Heart right ventricle (tissue), 16 donors: ENCODE measurements around the gene TRIM56. TPM values are rescaled to one million over a fixed set of nuclear protein-coding genes. Genes with fewer than 3 reads are reported as not detected.
A peak's percentile ranks its signal among the peaks of the same experiment; 100 is the strongest.
"Not testable (repeated sequence)": the region's sequence is repeated elsewhere in the genome, so short reads cannot be mapped to it uniquely, and the experiment has no call there.

ENCODE experiments used
- ATAC-seq, 8 donors: fragments of 200-7000 bp; cut with Tn5 transposase; one replicate each; pipeline ENCODE4 v1.9.1; 2020; ENCODE audit warnings: mild to moderate bottlenecking in 8 of 8, moderate library complexity in 8 of 8, moderate number of reproducible peaks in 1 of 8
- DNase-seq, 2 donors: peaks; one replicate each; pipeline ENCODE4 v3.0.0-alpha.2; 2020
- H3K27ac ChIP-seq, 10 donors: fragments of 200-600 bp; sonication (generic) in 2 of 10; one replicate each; pipeline versions ENCODE4 v1.5.0 to v1.8.0; 2020 to 2022; ENCODE audit warnings: mild to moderate bottlenecking in 3 of 10
- H3K27me3 ChIP-seq, 7 donors: fragments of 200-600 bp; one replicate each; pipeline ENCODE4 v1.8.0; 2021 to 2022; ENCODE audit warnings: mild to moderate bottlenecking in 2 of 7
- H3K36me3 ChIP-seq, 9 donors: fragments of 200-600 bp; sonication (generic) in 1 of 9; one replicate each; pipeline versions ENCODE4 v1.5.0 to v1.8.0; 2020 to 2022; ENCODE audit warnings: mild to moderate bottlenecking in 2 of 9
- H3K4me1 ChIP-seq, 9 donors: fragments of 200-600 bp; sonication (generic) in 1 of 9; one replicate each; pipeline versions ENCODE4 v1.5.0 to v1.8.0; 2020 to 2022; ENCODE audit warnings: mild to moderate bottlenecking in 4 of 9
- H3K4me3 ChIP-seq, 10 donors: fragments of 200-600 bp; sonication (generic) in 2 of 10; one replicate each; pipeline versions ENCODE4 v1.5.0 to v1.8.0; 2020 to 2022; ENCODE audit warnings: mild to moderate bottlenecking in 7 of 10, moderate library complexity in 2 of 10
- H3K9me3 ChIP-seq, 11 donors: fragments of 200-600 bp in 10 of 11; sonication (generic) in 2 of 11; one replicate each; pipeline versions ENCODE4 v1.5.0 to v1.8.0; 2013 to 2022; ENCODE audit warnings: mild to moderate bottlenecking in 2 of 11, control low read depth in 1 of 11, moderate library complexity in 1 of 11
- CTCF ChIP-seq, 9 donors: fragments of 200-600 bp; sonication (generic) in 2 of 9; IDR thresholded peaks; one replicate each; pipeline versions ENCODE4 v1.5.0 to v1.8.0; 2021 to 2022; ENCODE audit warnings: antibody characterized with exemption in 9 of 9, mild to moderate bottlenecking in 5 of 9, moderate library complexity in 1 of 9
- WGBS, 2 donors: extraction: QIAGEN DNeasy Blood & Tissue Kit; methylation state at CpG; one replicate each; pipeline ENCODE4 v1.1.7; 2013; ENCODE audit warnings: inconsistent platforms in 1 of 2; 5-methylcytosine and 5-hydroxymethylcytosine counted together
- intact Hi-C, 10 donors: fragments of 100-400 bp; cut with DNase I; formaldehyde crosslinking; loops; one replicate each; pipeline versions ENCODE4 v1.11.1 to v1.14.2; 2022
- polyA plus RNA-seq, 2 donors: library from polyadenylated mRNA; stranded (reverse); fragments of 200-250 nt; gene quantifications; one replicate each; pipeline ENCODE4 v1.2.3, GENCODE V29; 2013
- total RNA-seq, 10 donors: library from RNA; stranded (reverse); fragmentation: NEBNext Ultra II Directional in 3 of 10; extraction: Animal tissue kit (Norgen Biotek cat#: 25700) in 3 of 10; gene quantifications; one replicate each; pipeline versions ENCODE4 v1.2.1 to v1.2.4, GENCODE V29; 2021 to 2023
- donor health status: Arrhythmogenic right ventricular cardiomyopathy.
- donor health status: ischemic (EF 13 %, LVEDD 7.1; RV severe dilation, severe dysfunction).
- donor health status: healthy with polysubstance abuse.
- donor health status: DM: no; HTN: yes; CAD: no.
- donor health status: DM: no; HTN: no; CAD: no.
- donor health status: ischemic (EF 25% LVEDD 6.9; RV normal size, moderate dysfunction).
- donor health status: ischemic (EF 25% LVEDD 5.7; RV mildly dilated, moderate dysfunction).
- donor health status: healthy.
- donor health status: DM: yes; HTN: yes; CAD: no.
- donor health status: Ischemic cardiomyopathy.
- donor health status: ischemic (EF 35%, LVEDD 5.7; RV mildly dilated, moderate dysfunction).
- donor health status: nonischemic (EF 11% LVEDD 7.7; RV severe dilation, severe dysfunction).
- donor health status: DM: yes; HTN: yes; CAD: no.
- donor health status: PGD.
- donor health status: ischemic (EF 29% LVEDD 5.4; RV normal size, mild dysfunction).
- donor health status: nonischemic (EF 23%, LVEDD 6.1; RV moderate dilation, normal function).

Gene TRIM56
- total and polyA plus RNA-seq, 12 donors: 5.8 to 28.4 (median 15.5) TPM

GRCh38 chr7:101066833-101067177 lies 18.5 kb upstream of the TRIM56 start:
- intact Hi-C loops: no loop called here
- Histone ChIP-seq H3K36me3 (no peaks in the 10 kb centered on the region), H3K27me3 (peaks cover 0 to 74% (median 41%) of the 10 kb centered on the region in 7 donors), H3K27ac (no peak overlapping the region), H3K4me3 (no peak overlapping the region), H3K4me1 (no peaks in the 10 kb centered on the region), H3K9me3 (no peaks in the 10 kb centered on the region)
- no peak for DNase-seq
- no peak for ATAC-seq
- 45 to 49% methylated on average over 7 of the region's 7 CpGs for WGBS, 2 donors
- no peak for TF ChIP-seq CTCF (IDR thresholded peaks at IDR 0.05)

GRCh38 chr7:101068401-101068800 lies 16.9 kb upstream of the TRIM56 start:
- TF ChIP-seq CTCF (IDR thresholded peaks at IDR 0.05): no peak
- H3K27me3 ChIP-seq: peaks cover 0 to 71% (median 36%) of the 10 kb centered on the region in 7 donors
- H3K4me3 ChIP-seq: no peak overlapping the region
- no peak overlapping the region for H3K27ac ChIP-seq
- H3K36me3 ChIP-seq: no peaks in the 10 kb centered on the region
- ATAC-seq: no peak
- no peaks in the 10 kb centered on the region for H3K9me3 ChIP-seq
- intact Hi-C loops: no loop called here
- no peak for DNase-seq
- WGBS, 2 donors: 84 to 86% methylated on average over 10 of the region's 10 CpGs
- H3K4me1 ChIP-seq: no peaks in the 10 kb centered on the region

GRCh38 chr7:101071362-101072104 lies 13.7 kb upstream of the TRIM56 start:
- H3K4me1 ChIP-seq, H3K9me3 ChIP-seq, DNase-seq, ATAC-seq, H3K36me3 ChIP-seq, H3K4me3 ChIP-seq, H3K27ac ChIP-seq: not testable (repeated sequence)
- H3K27me3 ChIP-seq: peaks cover 0 to 42% (median 11%) of the 10 kb centered on the region in 7 donors
- 81 to 82% methylated on average over 14 of the region's 14 CpGs for WGBS, 2 donors
- intact Hi-C loops: loop anchor here in 1 of 10 donors (5.0 kb wide), 1 partner anchor 179 kb away; no protein-coding TSS in a partner anchor

GRCh38 chr7:101075646-101076045 lies 9.6 kb upstream of the TRIM56 start:
- Histone ChIP-seq H3K27ac (no peak overlapping the region), H3K36me3 (no peaks in the 10 kb centered on the region), H3K4me3 (no peak overlapping the region), H3K4me1 (peaks cover 0 to 5% (median 0%) of the 10 kb centered on the region in 9 donors), H3K27me3 (peaks cover 0 to 15% (median 0%) of the 10 kb centered on the region in 7 donors), H3K9me3 (no peaks in the 10 kb centered on the region)
- WGBS, 2 donors: 50 to 51% methylated on average over 3 of the region's 3 CpGs
- DNase-seq (no peak), ATAC-seq (peak in 1 of 8 donors; percentile 41)
- TF ChIP-seq CTCF (IDR thresholded peaks at IDR 0.05): no peak
- intact Hi-C loops: loop anchor here in 6 of 10 donors (5.0 kb wide), 3 partner anchors 62 to 183 kb away; partner anchors contain the start of gene ACHE (in 4 of the 6)

GRCh38 chr7:101076183-101076582 lies 9.1 kb upstream of the TRIM56 start:
- not testable (repeated sequence) for H3K36me3 ChIP-seq, H3K4me1 ChIP-seq, H3K4me3 ChIP-seq, H3K9me3 ChIP-seq, DNase-seq, ATAC-seq, H3K27ac ChIP-seq
- WGBS, 2 donors: 80 to 89% methylated on average over 8 of the region's 8 CpGs
- intact Hi-C loops: loop anchor here in 6 of 10 donors (5.0 kb wide), 3 partner anchors 61 to 184 kb away; partner anchors contain the start of gene ACHE (in 4 of the 6)
- peaks cover 0 to 10% (median 0%) of the 10 kb centered on the region in 7 donors for H3K27me3 ChIP-seq
